ENCODE results near the gene MARK3. TPM values are rescaled to one million over a fixed set of nuclear protein-coding genes. Genes with fewer than 3 reads are reported as not detected.
A peak's percentile ranks its signal among the peaks of the same experiment; 100 is the strongest.
"Not testable (repeated sequence)": the region's sequence is repeated elsewhere in the genome, so short reads cannot be mapped to it uniquely, and the experiment has no call there.

MARK3 gene
- total and polyA plus RNA-seq, 5 donors from 2014 or later, result 33.5 to 147 (median 37.6) TPM

- peak overlapping the region in 2 of 4 donors; percentile 51 to 53 for H3K4me3 Mint-ChIP-seq
- H3K27ac Mint-ChIP-seq, result peak overlapping the region in 1 of 3 donors; percentile 42
- H3K36me3 Mint-ChIP-seq, result no peaks in the 10 kb centered on the region
- ATAC-seq (ENCODE audit: low read depth in 2 of 2), result no peak
- peaks cover 30% of the 10 kb centered on the region for H3K27me3 Mint-ChIP-seq
- Histone ChIP-seq H3K27me3 (ENCODE audit: control insufficient read depth, insufficient read depth, low read length) (no peaks in the 10 kb centered on the region), H3K36me3 (ENCODE audit: control insufficient read depth, insufficient read depth, low read length) (no peaks in the 10 kb centered on the region), H3K9me3 (ENCODE audit: control insufficient read depth in 2 of 2, low read length in 2 of 2) (no peaks in the 10 kb centered on the region), H3K4me1 (ENCODE audit: control insufficient read depth, insufficient read depth, low read length, poor library complexity, severe bottlenecking) (peaks cover 35% of the 10 kb centered on the region), H3K27ac (ENCODE audit: insufficient read depth, low read length, poor library complexity, severe bottlenecking) (no peak overlapping the region), H3K4me3 (ENCODE audit: low read depth, low read length) (no peak overlapping the region)
- H3K9me3 Mint-ChIP-seq, result peaks cover 0 to 2% (median 0%) of the 10 kb centered on the region in 7 donors
- H3K4me1 Mint-ChIP-seq, result peaks cover 0 to 34% (median 8%) of the 10 kb centered on the region in 4 donors
- no peak for DNase-seq
Measured at GRCh38 chr14:103524002-103524935, 139.1 kb downstream of the MARK3 start.

- not testable (repeated sequence) for H3K36me3 ChIP-seq (ENCODE audit: control insufficient read depth, insufficient read depth, low read length); H3K36me3 Mint-ChIP-seq; H3K4me3 ChIP-seq (ENCODE audit: low read depth, low read length); DNase-seq; H3K27me3 ChIP-seq (ENCODE audit: control insufficient read depth, insufficient read depth, low read length); H3K27ac ChIP-seq (ENCODE audit: insufficient read depth, low read length, poor library complexity, severe bottlenecking); H3K27ac Mint-ChIP-seq; H3K9me3 ChIP-seq (ENCODE audit: control insufficient read depth in 2 of 2, low read length in 2 of 2); H3K9me3 Mint-ChIP-seq; ATAC-seq (ENCODE audit: low read depth in 2 of 2)
- peaks cover 28% of the 10 kb centered on the region for H3K27me3 Mint-ChIP-seq
- peaks cover 0 to 40% (median 13%) of the 10 kb centered on the region in 4 donors for H3K4me1 Mint-ChIP-seq
- peak overlapping the region in 3 of 4 donors; percentile 28 to 82 (median 51) for H3K4me3 Mint-ChIP-seq
- peaks cover 42% of the 10 kb centered on the region for H3K4me1 ChIP-seq (ENCODE audit: control insufficient read depth, insufficient read depth, low read length, poor library complexity, severe bottlenecking)
Measured at GRCh38 chr14:103525430-103526246, 140.4 kb downstream of the MARK3 start.

- peak overlapping the region in 2 of 4 donors; percentile 51 to 82 for H3K4me3 Mint-ChIP-seq
Measured at GRCh38 chr14:103526247-103526913, 141.2 kb downstream of the MARK3 start.

GRCh38 chr14:103526914-103527248 is 141.7 kb downstream of the MARK3 start:
- Mint-ChIP-seq H3K9me3 (peaks cover 0 to 3% (median 0%) of the 10 kb centered on the region in 7 donors), H3K27me3 (peaks cover 28% of the 10 kb centered on the region), H3K27ac (peak overlapping the region in 1 of 3 donors; percentile 31), H3K4me1 (peaks cover 0 to 50% (median 14%) of the 10 kb centered on the region in 4 donors), H3K36me3 (no peaks in the 10 kb centered on the region), H3K4me3 (peak overlapping the region; percentile 62 to 95 (median 91))
- ATAC-seq (ENCODE audit: low read depth in 2 of 2) (no peak), DNase-seq (no peak)
- Histone ChIP-seq H3K4me1 (ENCODE audit: control insufficient read depth, insufficient read depth, low read length, poor library complexity, severe bottlenecking) (peaks cover 39% of the 10 kb centered on the region), H3K27me3 (ENCODE audit: control insufficient read depth, insufficient read depth, low read length) (no peaks in the 10 kb centered on the region), H3K36me3 (ENCODE audit: control insufficient read depth, insufficient read depth, low read length) (no peaks in the 10 kb centered on the region), H3K4me3 (ENCODE audit: low read depth, low read length) (no peak overlapping the region), H3K9me3 (ENCODE audit: control insufficient read depth in 2 of 2, low read length in 2 of 2) (no peaks in the 10 kb centered on the region), H3K27ac (ENCODE audit: insufficient read depth, low read length, poor library complexity, severe bottlenecking) (no peak overlapping the region)

More at GRCh38 chr14:103526247-103526913, 141.2 kb downstream of the MARK3 start:
- no peaks in the 10 kb centered on the region for H3K36me3 ChIP-seq (ENCODE audit: control insufficient read depth, insufficient read depth, low read length)
- peaks cover 0 to 3% (median 0%) of the 10 kb centered on the region in 7 donors for H3K9me3 Mint-ChIP-seq
- no peak overlapping the region for H3K27ac Mint-ChIP-seq
- H3K27me3 ChIP-seq (ENCODE audit: control insufficient read depth, insufficient read depth, low read length), result no peaks in the 10 kb centered on the region
- no peak for ATAC-seq (ENCODE audit: low read depth in 2 of 2)
- no peak for DNase-seq
- H3K27ac ChIP-seq (ENCODE audit: insufficient read depth, low read length, poor library complexity, severe bottlenecking), result no peak overlapping the region
- H3K36me3 Mint-ChIP-seq, result no peaks in the 10 kb centered on the region
- H3K9me3 ChIP-seq (ENCODE audit: control insufficient read depth in 2 of 2, low read length in 2 of 2), result no peaks in the 10 kb centered on the region
- no peak overlapping the region for H3K4me3 ChIP-seq (ENCODE audit: low read depth, low read length)
- H3K4me1 Mint-ChIP-seq, result peaks cover 0 to 47% (median 14%) of the 10 kb centered on the region in 4 donors
- peaks cover 43% of the 10 kb centered on the region for H3K4me1 ChIP-seq (ENCODE audit: control insufficient read depth, insufficient read depth, low read length, poor library complexity, severe bottlenecking)
- peaks cover 28% of the 10 kb centered on the region for H3K27me3 Mint-ChIP-seq

GRCh38 chr14:103527408-103528145 is 142.4 kb downstream of the MARK3 start:
- Mint-ChIP-seq H3K36me3 (no peaks in the 10 kb centered on the region), H3K27ac (peak overlapping the region in 2 of 3 donors; percentile 31 to 57), H3K4me1 (peaks cover 0 to 50% (median 14%) of the 10 kb centered on the region in 4 donors), H3K4me3 (peak overlapping the region; percentile 62 to 95 (median 91)), H3K9me3 (peaks cover 0 to 3% (median 0%) of the 10 kb centered on the region in 7 donors), H3K27me3 (peaks cover 28% of the 10 kb centered on the region)
- Histone ChIP-seq H3K4me3 (ENCODE audit: low read depth, low read length) (no peak overlapping the region), H3K4me1 (ENCODE audit: control insufficient read depth, insufficient read depth, low read length, poor library complexity, severe bottlenecking) (peaks cover 34% of the 10 kb centered on the region), H3K36me3 (ENCODE audit: control insufficient read depth, insufficient read depth, low read length) (no peaks in the 10 kb centered on the region), H3K9me3 (ENCODE audit: control insufficient read depth in 2 of 2, low read length in 2 of 2) (no peaks in the 10 kb centered on the region), H3K27ac (ENCODE audit: insufficient read depth, low read length, poor library complexity, severe bottlenecking) (no peak overlapping the region), H3K27me3 (ENCODE audit: control insufficient read depth, insufficient read depth, low read length) (no peaks in the 10 kb centered on the region)
- ATAC-seq (ENCODE audit: low read depth in 2 of 2) (peak; percentile 29 to 33), DNase-seq (no peak)

- Histone ChIP-seq H3K27me3 (ENCODE audit: control insufficient read depth, insufficient read depth, low read length) (no peaks in the 10 kb centered on the region), H3K36me3 (ENCODE audit: control insufficient read depth, insufficient read depth, low read length) (no peaks in the 10 kb centered on the region), H3K4me1 (ENCODE audit: control insufficient read depth, insufficient read depth, low read length, poor library complexity, severe bottlenecking) (peaks cover 29% of the 10 kb centered on the region), H3K9me3 (ENCODE audit: control insufficient read depth in 2 of 2, low read length in 2 of 2) (no peaks in the 10 kb centered on the region), H3K4me3 (ENCODE audit: low read depth, low read length) (peak overlapping the region; percentile 59), H3K27ac (ENCODE audit: insufficient read depth, low read length, poor library complexity, severe bottlenecking) (peak overlapping the region; percentile 83)
- H3K4me3 Mint-ChIP-seq, result peak overlapping the region; percentile 62 to 95 (median 91)
- DNase-seq (no peak), ATAC-seq (ENCODE audit: low read depth in 2 of 2) (no peak)
- peaks cover 0 to 50% (median 14%) of the 10 kb centered on the region in 4 donors for H3K4me1 Mint-ChIP-seq
- no peaks in the 10 kb centered on the region for H3K36me3 Mint-ChIP-seq
- H3K27me3 Mint-ChIP-seq, result peaks cover 28% of the 10 kb centered on the region
- H3K9me3 Mint-ChIP-seq, result peaks cover 0 to 3% (median 0%) of the 10 kb centered on the region in 7 donors
- peak overlapping the region; percentile 76 to 97 (median 92) for H3K27ac Mint-ChIP-seq
Measured at GRCh38 chr14:103528146-103528586, 143.0 kb downstream of the MARK3 start.

All from CD4-positive, CD25-positive, alpha-beta regulatory T cell (primary cell).